Tibial artery (tissue), 4 donors: ENCODE results near the gene LCN1.
A peak's percentile ranks its signal among the peaks of the same experiment; 100 is the strongest.
"Not testable (repeated sequence)": the region's sequence is repeated elsewhere in the genome, so short reads cannot be mapped to it uniquely, and the experiment has no call there.

Source experiments
- DNase-seq, 2 donors: peaks; one replicate each; pipeline ENCODE4 v3.0.0-alpha.2; 2019
- H3K27ac ChIP-seq, 2 donors: fragments of 200-600 bp; sonication (generic) in 1 of 2; 1 replicate in 1 of 2; 2 replicates in 1 of 2; pipeline ENCODE4 v1.5.1; 2018 to 2019; ENCODE audit warnings: mild to moderate bottlenecking in 1 of 2
- H3K27me3 ChIP-seq, 2 donors: fragments of 200-600 bp; sonication (generic) in 1 of 2; one replicate each; pipeline versions ENCODE4 v1.5.1 to v1.6.0; 2016 to 2019
- H3K36me3 ChIP-seq, 3 donors: fragments of 200-600 bp; sonication (generic) in 2 of 3; one replicate each; pipeline ENCODE4 v1.5.1; 2016 to 2019; ENCODE audit warnings: mild to moderate bottlenecking in 2 of 3
- H3K4me1 ChIP-seq, 4 donors: fragments of 200-600 bp; sonication (generic) in 2 of 4; 1 replicate in 3 of 4; 2 replicates in 1 of 4; pipeline ENCODE4 v1.5.1; 2016 to 2019
- H3K4me3 ChIP-seq, 2 donors: fragments of 200-600 bp; sonication (generic) in 1 of 2; 1 replicate in 1 of 2; 2 replicates in 1 of 2; pipeline ENCODE4 v1.5.1; 2018 to 2019; ENCODE audit warnings: mild to moderate bottlenecking in 2 of 2
- H3K9me3 ChIP-seq, 3 donors: fragments of 200-600 bp; sonication (generic) in 1 of 3; one replicate each; pipeline ENCODE4 v1.5.1; 2016 to 2019
- CTCF ChIP-seq, 2 experiments: fragments of 200-600 bp in 1 of 2; fragments of 450-650 bp in 1 of 2; IDR thresholded peaks; one replicate each; pipeline ENCODE4 v1.5.1; 2017 to 2019; ENCODE audit warnings: antibody characterized with exemption in 2 of 2, mild to moderate bottlenecking in 1 of 2, moderate library complexity in 1 of 2
- intact Hi-C: fragments of 100-400 bp; cut with DNase I; formaldehyde crosslinking; loops from one replicate; pipeline ENCODE4 v1.15.0; 2023; ENCODE audit warnings: low total_unique reads

The LCN1 gene

DNA sequence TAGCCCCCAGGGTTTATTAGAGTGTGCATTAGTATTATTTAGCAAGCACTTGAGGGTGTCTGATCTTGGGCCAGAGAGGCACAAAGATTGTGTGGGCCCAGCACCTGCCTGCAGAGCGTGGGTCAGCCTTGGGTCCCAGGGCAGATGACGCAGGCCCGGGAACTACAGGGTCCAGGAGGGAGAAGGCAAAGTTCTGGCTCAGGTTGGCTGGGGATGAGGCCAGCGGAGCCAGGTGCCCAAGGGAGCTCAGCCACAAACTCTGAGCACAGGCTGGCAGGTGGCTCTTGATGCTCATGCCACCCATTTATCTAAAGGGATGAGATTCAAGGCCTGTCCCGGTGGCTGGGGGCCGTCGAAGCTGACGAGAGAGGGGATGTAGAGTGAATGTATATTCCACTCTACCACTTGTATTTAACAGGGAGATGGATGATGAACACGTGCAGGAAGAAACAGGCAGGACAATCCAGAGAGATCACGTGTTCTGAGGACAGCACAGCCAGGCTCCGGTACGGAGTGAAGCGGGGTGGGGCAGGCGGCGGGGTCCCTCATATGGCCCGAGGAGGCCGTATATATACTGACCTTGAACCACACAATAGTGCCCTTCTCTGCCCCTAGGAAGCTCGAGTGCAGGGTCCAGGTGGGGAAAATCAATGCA, 23.9 kb downstream of the LCN1 start:
- H3K4me3 ChIP-seq, result no peak overlapping the region
- no peaks in the 10 kb centered on the region for H3K9me3 ChIP-seq
- intact Hi-C loops, result loop anchor here (5.0 kb wide), 1 partner anchor 493 kb away; no protein-coding TSS in a partner anchor
- peaks cover 0 to 32% of the 10 kb centered on the region in 2 donors for H3K27me3 ChIP-seq
- no peaks in the 10 kb centered on the region for H3K4me1 ChIP-seq
- H3K36me3 ChIP-seq, result no peaks in the 10 kb centered on the region
- DNase-seq, result peak in 1 of 2 donors; percentile 44
- no peak overlapping the region for H3K27ac ChIP-seq
- no peak for TF ChIP-seq CTCF (IDR thresholded peaks at IDR 0.05)

GRCh38 chr9:135545646-135546176, 24.5 kb downstream of the LCN1 start, which contains the start of gene OBP2A:
OBP2A (plus strand) TSS chr9:135546126; CDS start chr9:135546181, 55 bp downstream.
- H3K4me3 ChIP-seq, H3K4me1 ChIP-seq, H3K27ac ChIP-seq, H3K36me3 ChIP-seq, H3K9me3 ChIP-seq, intact Hi-C loops: not testable (repeated sequence)
- peaks cover 0 to 32% of the 10 kb centered on the region in 2 donors for H3K27me3 ChIP-seq
- DNase-seq, result peak in 1 of 2 donors; percentile 9

DNA sequence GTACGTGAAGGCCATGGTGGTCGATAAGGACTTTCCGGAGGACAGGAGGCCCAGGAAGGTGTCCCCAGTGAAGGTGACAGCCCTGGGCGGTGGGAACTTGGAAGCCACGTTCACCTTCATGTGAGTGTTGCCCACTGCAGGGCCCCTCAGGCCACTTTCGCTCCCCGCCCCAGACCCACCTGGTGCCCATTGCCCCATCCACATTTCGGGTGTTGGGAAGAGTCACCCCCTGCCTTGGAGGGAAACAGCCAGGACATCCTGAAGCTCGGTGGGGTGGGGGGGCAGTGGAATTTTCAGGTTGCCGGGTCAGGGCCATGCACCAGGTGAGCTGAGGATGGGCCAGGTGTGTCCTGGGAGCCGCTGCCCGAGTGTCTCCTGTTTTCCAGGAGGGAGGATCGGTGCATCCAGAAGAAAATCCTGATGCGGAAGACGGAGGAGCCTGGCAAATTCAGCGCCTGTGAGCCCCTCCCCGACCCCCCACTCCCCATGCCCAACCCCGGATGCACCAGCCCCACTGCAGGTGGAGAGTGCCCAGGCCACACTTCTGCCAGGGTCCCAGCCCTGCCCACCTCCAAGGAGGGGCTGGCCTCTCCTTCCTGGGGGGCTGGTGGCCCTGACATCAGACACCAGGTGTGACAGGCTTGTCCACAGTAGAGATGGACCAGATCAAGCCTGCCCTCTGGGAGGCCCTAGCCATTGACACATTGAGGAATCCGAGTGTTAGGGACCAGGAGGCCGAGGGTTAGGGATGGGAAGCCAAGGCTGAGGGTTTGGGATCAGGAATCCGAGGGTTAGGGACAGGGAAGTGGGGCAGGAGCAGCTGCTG, 25.8 kb downstream of the LCN1 start:
- H3K27me3 ChIP-seq, result peaks cover 0 to 33% of the 10 kb centered on the region in 2 donors
- intact Hi-C loops, H3K36me3 ChIP-seq, H3K9me3 ChIP-seq, H3K27ac ChIP-seq, H3K4me1 ChIP-seq, H3K4me3 ChIP-seq: not testable (repeated sequence)
- peak in 1 of 2 donors; percentile 37 for DNase-seq

- no peak for TF ChIP-seq CTCF (IDR thresholded peaks at IDR 0.05)
- Histone ChIP-seq H3K4me3 (no peak overlapping the region), H3K36me3 (no peaks in the 10 kb centered on the region), H3K27me3 (peaks cover 0 to 38% of the 10 kb centered on the region in 2 donors), H3K27ac (no peak overlapping the region), H3K9me3 (no peaks in the 10 kb centered on the region), H3K4me1 (no peaks in the 10 kb centered on the region)
- DNase-seq, result peak in 1 of 2 donors; percentile 54
- intact Hi-C loops, result no loop called here
These were observed 26.8 kb downstream of the LCN1 start for GRCh38 chr9:135547756-135548736.

DNA sequence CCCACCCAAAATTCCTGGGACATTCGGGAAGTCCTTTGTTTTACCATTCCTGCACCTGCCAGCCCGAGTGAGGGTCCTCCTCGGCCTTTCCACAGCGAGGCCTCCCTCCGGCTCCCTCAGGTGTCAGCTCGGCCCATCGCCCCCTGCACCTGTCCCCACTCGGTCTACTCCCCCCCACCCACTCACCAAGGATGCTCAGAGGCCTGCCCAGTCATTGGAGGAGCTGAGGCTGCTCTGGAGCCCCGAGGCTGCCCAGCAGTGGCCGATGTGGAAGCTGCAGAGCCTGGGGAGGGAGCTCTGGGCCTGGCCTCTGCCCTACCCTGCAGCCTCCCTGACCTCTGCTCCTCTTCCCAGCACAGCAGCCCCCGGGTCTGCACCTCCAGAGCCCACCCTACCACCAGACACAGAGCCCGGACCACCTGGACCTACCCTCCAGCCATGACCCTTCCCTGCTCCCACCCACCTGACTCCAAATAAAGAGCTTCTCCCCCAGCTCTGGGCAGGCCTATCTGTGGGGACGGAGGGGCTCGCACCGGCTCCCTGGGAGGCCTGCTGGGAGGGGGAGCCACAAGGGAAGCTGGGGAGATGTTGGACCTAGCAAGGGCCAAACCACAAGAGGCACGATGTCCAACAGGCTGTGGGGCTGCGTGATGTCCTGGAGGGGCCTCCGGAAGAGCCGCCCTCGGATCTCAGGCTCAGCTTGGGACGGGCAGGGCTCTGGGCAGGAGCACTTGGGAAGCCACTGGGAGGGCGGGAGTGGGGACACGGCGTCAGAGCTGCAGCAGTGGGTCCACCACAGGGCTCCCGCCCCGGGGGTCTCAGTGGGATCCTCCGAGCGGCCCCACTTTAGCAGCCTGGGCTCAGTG, 28.5 kb downstream of the LCN1 start:
- H3K36me3 ChIP-seq, H3K27ac ChIP-seq, H3K4me1 ChIP-seq, H3K4me3 ChIP-seq, H3K9me3 ChIP-seq, intact Hi-C loops: not testable (repeated sequence)
- H3K27me3 ChIP-seq, result peaks cover 0 to 33% of the 10 kb centered on the region in 2 donors
- DNase-seq, result peak in 1 of 2 donors; percentile 38

- Histone ChIP-seq H3K27me3 (peaks cover 0 to 30% of the 10 kb centered on the region in 2 donors), H3K27ac (no peak overlapping the region), H3K4me3 (no peak overlapping the region), H3K36me3 (no peaks in the 10 kb centered on the region), H3K9me3 (peaks cover 0 to 15% (median 10%) of the 10 kb centered on the region in 3 donors), H3K4me1 (no peaks in the 10 kb centered on the region)
- intact Hi-C loops, result no loop called here
- TF ChIP-seq CTCF (IDR thresholded peaks at IDR 0.05), result no peak
- peak in 1 of 2 donors; percentile 38 for DNase-seq
These were observed 29.2 kb downstream of the LCN1 start for GRCh38 chr9:135550344-135550918.
